Prostate gland (tissue), 2 donors: ENCODE data around the gene MGME1.

Source experiments
- CTCF ChIP-seq, 4 experiments: fragments of 200-600 bp in 2 of 4; fragments of 450-650 bp in 2 of 4; sonication (generic) in 2 of 4; IDR thresholded peaks; 1 replicate in 3 of 4; 2 replicates in 1 of 4; pipeline ENCODE4 v1.5.1; 2016 to 2019; ENCODE audit warnings: antibody characterized with exemption in 4 of 4, mild to moderate bottlenecking in 2 of 4, moderate library complexity in 2 of 4
- POLR2A ChIP-seq: fragments of 450-650 bp; IDR thresholded peaks from one replicate; pipeline ENCODE4 v1.6.1; 2016; ENCODE audit warnings: antibody characterized with exemption, mild to moderate bottlenecking
- POLR2AphosphoS5 ChIP-seq: sonication (generic); formaldehyde crosslinking; IDR thresholded peaks from one replicate; pipeline ENCODE4 v1.6.1; 2017; ENCODE audit warnings: antibody characterized with exemption

DNA sequence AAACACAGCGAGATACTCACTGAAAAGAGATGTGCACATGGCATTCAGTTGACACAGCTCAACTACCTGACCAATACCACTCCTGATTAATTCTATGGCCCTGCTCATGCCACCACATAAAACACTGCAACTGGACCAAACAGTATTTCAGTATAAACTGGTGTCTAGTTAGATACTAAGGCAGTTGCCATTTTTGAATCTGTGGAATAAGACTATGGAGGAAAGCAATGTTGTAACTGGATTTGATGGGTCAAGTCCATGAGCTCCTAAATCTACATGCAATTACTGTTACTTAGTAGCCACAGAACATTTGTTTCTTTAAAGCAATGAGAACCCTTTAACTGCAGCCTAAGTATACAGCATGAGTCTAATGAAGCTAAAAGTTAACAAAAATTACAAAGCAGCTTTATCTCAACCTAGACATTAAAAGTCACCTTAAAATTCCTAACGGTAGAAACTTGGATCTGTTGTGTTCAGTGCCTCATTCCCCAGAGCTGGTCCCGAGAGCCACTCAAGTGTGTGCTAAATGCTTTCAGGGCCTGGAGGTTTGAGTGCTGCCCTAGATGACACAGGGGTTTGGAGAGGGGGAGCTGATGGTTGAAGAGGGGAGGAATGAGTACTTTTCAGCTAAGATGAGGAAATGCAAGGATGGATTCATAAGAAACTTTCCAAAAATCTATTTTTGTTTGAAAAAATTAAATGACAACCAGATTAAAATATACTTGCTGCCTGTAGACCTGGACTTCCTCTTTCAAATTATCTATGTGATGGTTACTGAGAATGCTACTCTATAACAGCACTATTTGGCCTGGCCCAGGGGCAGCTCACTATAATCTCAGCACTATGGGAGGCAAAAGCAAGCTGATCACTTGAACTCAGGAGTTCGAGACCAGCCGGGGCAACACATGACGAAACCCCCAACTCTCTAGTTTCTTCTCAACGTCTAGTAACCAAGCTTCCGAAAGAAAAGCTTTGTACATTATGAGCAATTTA, 15.8 kb upstream of the MGME1 start:
- TF ChIP-seq CTCF (IDR thresholded peaks at IDR 0.05) = no peak
- no peak for TF ChIP-seq POLR2A
- no peak for TF ChIP-seq POLR2AphosphoS5
